Esophagus muscularis mucosa (tissue), 4 donors: Measurements from ENCODE around the gene SEMA5B.

Source experiments
- CTCF ChIP-seq, 3 experiments: fragments of 200-600 bp in 2 of 3; fragments of 450-650 bp in 1 of 3; sonication (generic) in 2 of 3; IDR thresholded peaks; one replicate each; pipeline ENCODE4 v1.5.1; 2017 to 2019; ENCODE audit warnings: antibody characterized with exemption in 3 of 3, mild to moderate bottlenecking in 2 of 3, moderate library complexity in 1 of 3
- EP300 ChIP-seq: sonication (generic); formaldehyde crosslinking; IDR thresholded peaks from one replicate; pipeline ENCODE4 v1.6.1; 2017; ENCODE audit warnings: antibody characterized with exemption
- POLR2A ChIP-seq: fragments of 450-650 bp; IDR thresholded peaks from one replicate; pipeline ENCODE4 v1.6.1; 2017; ENCODE audit warnings: antibody characterized with exemption, moderate library complexity, mild to moderate bottlenecking, low read depth
- POLR2AphosphoS5 ChIP-seq, 2 donors: sonication (generic); formaldehyde crosslinking; IDR thresholded peaks; one replicate each; pipeline ENCODE4 v1.6.1; 2017; ENCODE audit warnings: antibody characterized with exemption in 2 of 2

DNA sequence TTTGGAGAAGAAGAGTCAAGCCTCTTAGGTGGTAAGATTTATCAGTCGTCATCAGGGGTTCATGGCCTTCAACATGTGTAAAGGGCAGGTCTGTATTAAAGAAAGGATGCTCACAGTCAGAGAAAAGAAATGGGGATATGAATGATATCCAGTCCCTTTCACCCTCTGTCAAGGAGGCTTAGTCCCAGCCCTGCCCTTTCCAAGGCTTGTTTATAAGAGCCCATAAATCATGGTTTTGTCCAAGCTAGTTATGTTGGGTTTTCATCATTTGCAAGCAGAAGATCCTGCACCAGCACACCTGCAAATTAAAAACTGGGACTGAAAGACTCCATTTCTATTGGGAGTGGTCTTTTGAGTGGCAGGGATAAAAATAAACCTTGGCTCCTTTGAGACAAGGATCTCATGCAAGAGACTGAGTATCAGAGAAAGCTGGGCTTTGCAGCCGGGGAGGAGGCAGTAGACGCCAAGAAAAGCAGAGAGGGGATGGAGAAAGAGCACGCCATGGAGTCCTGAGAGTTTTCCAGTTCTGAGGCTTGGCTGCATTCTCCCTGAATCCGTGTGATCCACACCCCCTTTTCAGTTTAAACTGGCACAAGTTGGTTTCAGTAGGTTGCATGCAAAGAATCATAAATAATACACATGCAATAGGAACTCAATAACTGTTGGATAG, 26.7 kb upstream of the SEMA5B start:
- TF ChIP-seq CTCF (IDR thresholded peaks at IDR 0.05) (no peak), POLR2A (no peak), POLR2AphosphoS5 (IDR thresholded peaks at IDR 0.05) (no peak), EP300 (no peak)
